ENCODE measurements around the gene OSCP1.

Gene OSCP1

DNA sequence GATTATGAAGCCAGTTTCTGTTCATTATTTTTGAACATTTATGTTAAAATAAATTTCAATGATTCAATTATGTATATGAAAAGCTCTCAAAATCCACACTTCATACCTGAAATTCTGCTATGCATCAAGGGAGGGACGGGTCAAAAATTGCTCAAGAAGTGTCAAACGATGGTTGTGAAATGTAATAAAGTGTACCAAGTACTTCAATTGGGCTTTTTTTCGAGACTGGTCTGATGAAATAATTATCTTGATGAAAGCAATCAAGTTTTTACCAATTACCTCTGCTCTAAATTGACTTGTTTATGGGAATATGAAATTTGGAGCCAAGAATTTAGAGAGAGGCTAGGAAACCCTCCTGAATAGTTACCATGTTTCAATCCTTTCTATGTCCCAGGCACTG is 7.9 kb downstream of the OSCP1 start:
- Histone ChIP-seq H3K27ac (ENCODE audit: low read length) (no peak overlapping the region), H3K4me1 (ENCODE audit: control insufficient read depth in 1 of 2, insufficient read depth in 2 of 2, low read length in 2 of 2) (no peaks in the 10 kb centered on the region), H3K4me3 (ENCODE audit: low read depth in 1 of 2, low read length in 2 of 2) (no peak overlapping the region)

GRCh38 chr1:36440646-36441045 is 9.6 kb downstream of the OSCP1 start:
- Histone ChIP-seq H3K9me3 (ENCODE audit: control insufficient read depth in 1 of 2, low read length in 2 of 2) (no peaks in the 10 kb centered on the region), H3K27me3 (ENCODE audit: low read depth, low read length) (no peaks in the 10 kb centered on the region), H3K27ac (ENCODE audit: low read length) (no peak overlapping the region), H3K4me3 (ENCODE audit: low read depth in 1 of 2, low read length in 2 of 2) (no peak overlapping the region), H3K36me3 (ENCODE audit: control insufficient read depth in 1 of 2, insufficient read depth in 2 of 2, low read length in 2 of 2) (peaks cover 0 to 16% of the 10 kb centered on the region in 2 donors), H3K4me1 (ENCODE audit: control insufficient read depth in 1 of 2, insufficient read depth in 2 of 2, low read length in 2 of 2) (no peaks in the 10 kb centered on the region)

More for the DNA sequence above, 7.9 kb downstream of the OSCP1 start:
- Histone ChIP-seq H3K27me3 (ENCODE audit: low read depth, low read length) (no peaks in the 10 kb centered on the region), H3K36me3 (ENCODE audit: control insufficient read depth in 1 of 2, insufficient read depth in 2 of 2, low read length in 2 of 2) (peaks cover 0 to 12% of the 10 kb centered on the region in 2 donors), H3K9me3 (ENCODE audit: control insufficient read depth in 1 of 2, low read length in 2 of 2) (no peaks in the 10 kb centered on the region)

- no peaks in the 10 kb centered on the region for H3K27me3 ChIP-seq (ENCODE audit: low read depth, low read length)
- H3K36me3 ChIP-seq (ENCODE audit: control insufficient read depth in 1 of 2, insufficient read depth in 2 of 2, low read length in 2 of 2), result peaks cover 0 to 16% of the 10 kb centered on the region in 2 donors
- H3K9me3 ChIP-seq (ENCODE audit: control insufficient read depth in 1 of 2, low read length in 2 of 2), result no peaks in the 10 kb centered on the region
These were observed 10.2 kb downstream of the OSCP1 start for GRCh38 chr1:36440044-36440443.

GRCh38 chr1:36438715-36439114 is 11.5 kb downstream of the OSCP1 start:
- Histone ChIP-seq H3K27ac (ENCODE audit: low read length) (no peak overlapping the region), H3K27me3 (ENCODE audit: low read depth, low read length) (no peaks in the 10 kb centered on the region), H3K36me3 (ENCODE audit: control insufficient read depth in 1 of 2, insufficient read depth in 2 of 2, low read length in 2 of 2) (peaks cover 0 to 16% of the 10 kb centered on the region in 2 donors)

More at GRCh38 chr1:36440044-36440443, 10.2 kb downstream of the OSCP1 start:
- no peak overlapping the region for H3K4me3 ChIP-seq (ENCODE audit: low read depth in 1 of 2, low read length in 2 of 2)
- no peak overlapping the region for H3K27ac ChIP-seq (ENCODE audit: low read length)
- H3K4me1 ChIP-seq (ENCODE audit: control insufficient read depth in 1 of 2, insufficient read depth in 2 of 2, low read length in 2 of 2), result no peaks in the 10 kb centered on the region

GRCh38 chr1:36436821-36437220 is 13.4 kb downstream of the OSCP1 start:
- Histone ChIP-seq H3K36me3 (ENCODE audit: control insufficient read depth in 1 of 2, insufficient read depth in 2 of 2, low read length in 2 of 2) (peaks cover 0 to 21% of the 10 kb centered on the region in 2 donors), H3K4me1 (ENCODE audit: control insufficient read depth in 1 of 2, insufficient read depth in 2 of 2, low read length in 2 of 2) (no peaks in the 10 kb centered on the region), H3K27me3 (ENCODE audit: low read depth, low read length) (no peaks in the 10 kb centered on the region), H3K27ac (ENCODE audit: low read length) (no peak overlapping the region), H3K9me3 (ENCODE audit: control insufficient read depth in 1 of 2, low read length in 2 of 2) (no peaks in the 10 kb centered on the region), H3K4me3 (ENCODE audit: low read depth in 1 of 2, low read length in 2 of 2) (no peak overlapping the region)

More at GRCh38 chr1:36438715-36439114, 11.5 kb downstream of the OSCP1 start:
- Histone ChIP-seq H3K4me1 (ENCODE audit: control insufficient read depth in 1 of 2, insufficient read depth in 2 of 2, low read length in 2 of 2) (no peaks in the 10 kb centered on the region), H3K4me3 (ENCODE audit: low read depth in 1 of 2, low read length in 2 of 2) (no peak overlapping the region), H3K9me3 (ENCODE audit: control insufficient read depth in 1 of 2, low read length in 2 of 2) (no peaks in the 10 kb centered on the region)

DNA sequence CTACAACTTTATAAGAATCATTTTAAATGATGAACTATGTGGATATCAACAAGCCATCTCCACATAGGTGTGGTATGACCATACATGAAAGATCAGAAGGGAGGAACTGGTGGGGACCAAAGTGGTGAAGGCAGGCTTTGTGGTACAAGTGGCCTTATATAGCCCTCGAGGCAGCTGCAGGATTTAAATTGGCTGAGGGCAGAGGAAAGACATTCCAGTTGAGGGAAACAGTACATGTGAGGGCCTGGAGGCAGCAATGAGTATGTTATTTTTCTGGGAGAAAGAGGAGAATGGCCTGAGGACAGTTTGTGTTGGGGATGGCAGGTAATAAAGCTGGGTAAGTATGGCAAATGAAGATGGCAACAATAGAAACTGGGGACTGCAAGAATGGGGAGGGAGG is 17.1 kb downstream of the OSCP1 start:
- H3K9me3 ChIP-seq (ENCODE audit: control insufficient read depth in 1 of 2, low read length in 2 of 2), result no peaks in the 10 kb centered on the region
- peaks cover 4 to 26% of the 10 kb centered on the region in 2 donors for H3K36me3 ChIP-seq (ENCODE audit: control insufficient read depth in 1 of 2, insufficient read depth in 2 of 2, low read length in 2 of 2)
- no peak overlapping the region for H3K27ac ChIP-seq (ENCODE audit: low read length)
- no peak overlapping the region for H3K4me3 ChIP-seq (ENCODE audit: low read depth in 1 of 2, low read length in 2 of 2)
- no peaks in the 10 kb centered on the region for H3K4me1 ChIP-seq (ENCODE audit: control insufficient read depth in 1 of 2, insufficient read depth in 2 of 2, low read length in 2 of 2)
- no peaks in the 10 kb centered on the region for H3K27me3 ChIP-seq (ENCODE audit: low read depth, low read length)

DNA sequence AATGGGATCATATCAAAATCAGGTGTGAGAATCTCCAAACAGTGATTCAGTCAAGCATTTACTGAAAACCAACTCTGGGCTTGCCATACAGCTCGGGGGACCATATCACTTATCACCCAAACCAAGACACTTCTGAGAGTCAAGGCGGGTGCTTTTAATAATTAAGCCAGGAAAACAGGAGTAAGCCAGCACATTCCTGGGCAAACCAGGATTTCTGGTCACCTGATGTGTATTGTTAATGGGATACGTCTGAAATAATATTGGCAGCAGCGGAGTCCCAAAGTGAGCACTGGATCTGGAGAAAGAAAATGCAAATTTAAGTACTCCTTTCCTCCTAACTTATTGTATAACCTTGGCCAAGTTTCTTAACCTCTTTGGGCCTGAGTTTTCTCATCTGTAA is 17.6 kb downstream of the OSCP1 start:
- no peak overlapping the region for H3K27ac ChIP-seq (ENCODE audit: low read length)
- H3K4me3 ChIP-seq (ENCODE audit: low read depth in 1 of 2, low read length in 2 of 2), result no peak overlapping the region
- no peaks in the 10 kb centered on the region for H3K4me1 ChIP-seq (ENCODE audit: control insufficient read depth in 1 of 2, insufficient read depth in 2 of 2, low read length in 2 of 2)
- no peaks in the 10 kb centered on the region for H3K27me3 ChIP-seq (ENCODE audit: low read depth, low read length)
- H3K36me3 ChIP-seq (ENCODE audit: control insufficient read depth in 1 of 2, insufficient read depth in 2 of 2, low read length in 2 of 2), result peaks cover 4 to 23% of the 10 kb centered on the region in 2 donors
- H3K9me3 ChIP-seq (ENCODE audit: control insufficient read depth in 1 of 2, low read length in 2 of 2), result no peaks in the 10 kb centered on the region

DNA sequence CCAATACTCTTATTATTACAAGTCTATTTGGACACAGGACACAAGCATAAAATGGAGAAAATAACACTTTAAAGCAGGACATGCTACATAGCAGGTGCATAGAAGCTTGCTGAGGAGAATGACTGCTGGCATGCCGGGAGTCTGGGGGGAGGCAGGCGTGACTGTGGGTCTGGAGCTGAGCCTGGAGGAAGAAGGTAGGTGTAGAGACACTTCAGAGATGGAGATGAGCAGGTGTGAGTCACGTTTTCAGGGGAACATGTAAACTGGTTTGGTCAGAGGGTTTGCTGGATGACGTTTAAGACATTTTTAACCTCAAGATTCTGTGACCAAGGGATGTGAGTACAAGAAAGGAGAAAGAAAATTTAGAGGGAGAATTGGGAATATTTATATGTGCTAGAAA is 24.5 kb downstream of the OSCP1 start:
- H3K27ac ChIP-seq (ENCODE audit: low read length), result no peak overlapping the region
- H3K27me3 ChIP-seq (ENCODE audit: low read depth, low read length), result no peaks in the 10 kb centered on the region
- H3K4me1 ChIP-seq (ENCODE audit: control insufficient read depth in 1 of 2, insufficient read depth in 2 of 2, low read length in 2 of 2), result no peaks in the 10 kb centered on the region
- no peak overlapping the region for H3K4me3 ChIP-seq (ENCODE audit: low read depth in 1 of 2, low read length in 2 of 2)
- peaks cover 8 to 25% of the 10 kb centered on the region in 2 donors for H3K36me3 ChIP-seq (ENCODE audit: control insufficient read depth in 1 of 2, insufficient read depth in 2 of 2, low read length in 2 of 2)
- no peaks in the 10 kb centered on the region for H3K9me3 ChIP-seq (ENCODE audit: control insufficient read depth in 1 of 2, low read length in 2 of 2)

- Histone ChIP-seq H3K36me3 (ENCODE audit: control insufficient read depth in 1 of 2, insufficient read depth in 2 of 2, low read length in 2 of 2) (peaks cover 8 to 32% of the 10 kb centered on the region in 2 donors), H3K4me3 (ENCODE audit: low read depth in 1 of 2, low read length in 2 of 2) (no peak overlapping the region), H3K9me3 (ENCODE audit: control insufficient read depth in 1 of 2, low read length in 2 of 2) (no peaks in the 10 kb centered on the region), H3K27ac (ENCODE audit: low read length) (no peak overlapping the region), H3K4me1 (ENCODE audit: control insufficient read depth in 1 of 2, insufficient read depth in 2 of 2, low read length in 2 of 2) (peaks cover 0 to 5% of the 10 kb centered on the region in 2 donors), H3K27me3 (ENCODE audit: low read depth, low read length) (no peaks in the 10 kb centered on the region)
These were observed 28.6 kb downstream of the OSCP1 start for GRCh38 chr1:36421649-36422048.

- H3K4me3 ChIP-seq (ENCODE audit: low read depth in 1 of 2, low read length in 2 of 2), result no peak overlapping the region
- peaks cover 0 to 5% of the 10 kb centered on the region in 2 donors for H3K4me1 ChIP-seq (ENCODE audit: control insufficient read depth in 1 of 2, insufficient read depth in 2 of 2, low read length in 2 of 2)
- peaks cover 8 to 31% of the 10 kb centered on the region in 2 donors for H3K36me3 ChIP-seq (ENCODE audit: control insufficient read depth in 1 of 2, insufficient read depth in 2 of 2, low read length in 2 of 2)
- no peaks in the 10 kb centered on the region for H3K27me3 ChIP-seq (ENCODE audit: low read depth, low read length)
- H3K9me3 ChIP-seq (ENCODE audit: control insufficient read depth in 1 of 2, low read length in 2 of 2), result no peaks in the 10 kb centered on the region
- H3K27ac ChIP-seq (ENCODE audit: low read length), result no peak overlapping the region
These were observed 29.4 kb downstream of the OSCP1 start for GRCh38 chr1:36420836-36421317.

DNA sequence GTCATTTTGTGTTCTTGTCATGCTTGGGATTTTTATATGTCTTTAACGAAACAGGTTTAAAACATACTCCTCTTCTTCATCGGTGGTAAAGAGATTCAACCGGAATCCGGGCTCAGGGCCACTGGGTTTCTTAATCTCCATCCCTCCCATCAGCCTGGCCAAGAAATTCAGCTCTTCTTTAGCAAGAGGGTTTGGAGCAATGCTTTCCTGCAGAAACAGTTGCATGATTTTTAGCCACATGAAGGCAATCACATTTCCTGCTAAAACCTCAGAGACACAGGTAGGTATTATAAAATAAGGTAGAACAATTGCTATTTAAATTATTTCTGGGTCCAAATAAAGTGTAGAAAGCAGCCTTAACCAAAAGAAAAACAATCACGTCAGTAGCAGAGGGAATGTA is 29.8 kb downstream of the OSCP1 start:
- no peak overlapping the region for H3K27ac ChIP-seq (ENCODE audit: low read length)
- H3K4me1 ChIP-seq (ENCODE audit: control insufficient read depth in 1 of 2, insufficient read depth in 2 of 2, low read length in 2 of 2), result peaks cover 0 to 5% of the 10 kb centered on the region in 2 donors
- H3K36me3 ChIP-seq (ENCODE audit: control insufficient read depth in 1 of 2, insufficient read depth in 2 of 2, low read length in 2 of 2), result peaks cover 8 to 27% of the 10 kb centered on the region in 2 donors
- H3K4me3 ChIP-seq (ENCODE audit: low read depth in 1 of 2, low read length in 2 of 2), result no peak overlapping the region
- no peaks in the 10 kb centered on the region for H3K27me3 ChIP-seq (ENCODE audit: low read depth, low read length)
- H3K9me3 ChIP-seq (ENCODE audit: control insufficient read depth in 1 of 2, low read length in 2 of 2), result no peaks in the 10 kb centered on the region

GRCh38 chr1:36419569-36419968 is 30.7 kb downstream of the OSCP1 start:
- H3K4me1 ChIP-seq (ENCODE audit: control insufficient read depth in 1 of 2, insufficient read depth in 2 of 2, low read length in 2 of 2), result peaks cover 0 to 5% of the 10 kb centered on the region in 2 donors
- H3K9me3 ChIP-seq (ENCODE audit: control insufficient read depth in 1 of 2, low read length in 2 of 2), result no peaks in the 10 kb centered on the region
- no peak overlapping the region for H3K4me3 ChIP-seq (ENCODE audit: low read depth in 1 of 2, low read length in 2 of 2)
- H3K27ac ChIP-seq (ENCODE audit: low read length), result no peak overlapping the region
- H3K27me3 ChIP-seq (ENCODE audit: low read depth, low read length), result no peaks in the 10 kb centered on the region
- H3K36me3 ChIP-seq (ENCODE audit: control insufficient read depth in 1 of 2, insufficient read depth in 2 of 2, low read length in 2 of 2), result peaks cover 8 to 27% of the 10 kb centered on the region in 2 donors

Measured in muscle layer of duodenum (tissue), 2 donors.